ENCODE measurements around the gene CLIP1. TPM values are rescaled to one million over a fixed set of nuclear protein-coding genes. Genes with fewer than 3 reads are reported as not detected.

Gene CLIP1
- total and polyA plus RNA-seq, 2 experiments from 2014 or later = 61.7 to 74.5 TPM

GRCh38 chr12:122238861-122239260 is 183.6 kb downstream of the CLIP1 start:
- H3K27me3 ChIP-seq (replicated peaks; ENCODE audit: insufficient read depth) = no peaks in the 10 kb centered on the region
- TF ChIP-seq EZH2 (IDR thresholded peaks at IDR 0.05; ENCODE audit: insufficient read depth, poor library complexity, severe bottlenecking) (no peak), EZH2phosphoT487 (IDR thresholded peaks at IDR 0.05; ENCODE audit: insufficient read depth, low read depth) (no peak)
- H4K20me1 ChIP-seq (ENCODE audit: insufficient read depth) = no peaks in the 10 kb centered on the region
- H3K4me3 ChIP-seq = no peak overlapping the region
- in situ Hi-C loops (cut with MboI) = no loop called here
- H3K9me2 ChIP-seq (ENCODE audit: insufficient read depth) = no peaks in the 10 kb centered on the region
- 91 to 92% methylated on average over 5 of the region's 5 CpGs for WGBS, 2 experiments (ENCODE audit: low coverage in 1 of 2, low lambda C conversion rate in 2 of 2, missing lambda C conversion rate in 2 of 2)
- no peak overlapping the region for H3K27ac ChIP-seq
- no peaks in the 10 kb centered on the region for H3F3A ChIP-seq (ENCODE audit: insufficient read depth)
- peaks cover 4% of the 10 kb centered on the region; the same call in 1 of the 2 replicates for H3K36me3 ChIP-seq (ENCODE audit: low read depth)
- no peaks in the 10 kb centered on the region for H3K79me2 ChIP-seq (ENCODE audit: insufficient read depth)
- no peak overlapping the region for H3K4me2 ChIP-seq (ENCODE audit: unreplicated experiment)
- DNase-seq = no peak
- H2AFZ ChIP-seq = no peak overlapping the region
- H3K9me3 ChIP-seq (ENCODE audit: low read depth) = no peaks in the 10 kb centered on the region
- no peaks in the 10 kb centered on the region for H3K4me1 ChIP-seq (ENCODE audit: insufficient read depth)
- no peak overlapping the region for H3K9ac ChIP-seq

GRCh38 chr12:122235741-122236140 is 186.7 kb downstream of the CLIP1 start:
- no peaks in the 10 kb centered on the region for H3F3A ChIP-seq (ENCODE audit: insufficient read depth)
- H3K27ac ChIP-seq = no peak overlapping the region
- H3K4me2 ChIP-seq (ENCODE audit: unreplicated experiment) = no peak overlapping the region
- no peaks in the 10 kb centered on the region for H3K9me2 ChIP-seq (ENCODE audit: insufficient read depth)
- H3K4me3 ChIP-seq = no peak overlapping the region
- no peaks in the 10 kb centered on the region for H3K4me1 ChIP-seq (ENCODE audit: insufficient read depth)
- no peaks in the 10 kb centered on the region for H3K27me3 ChIP-seq (replicated peaks; ENCODE audit: insufficient read depth)
- H3K9me3 ChIP-seq (ENCODE audit: low read depth) = no peaks in the 10 kb centered on the region
- 98% methylated on average over 7 of the region's 7 CpGs for WGBS, 2 experiments (ENCODE audit: low coverage in 1 of 2, low lambda C conversion rate in 2 of 2, missing lambda C conversion rate in 2 of 2)
- no peaks in the 10 kb centered on the region for H3K79me2 ChIP-seq (ENCODE audit: insufficient read depth)
- TF ChIP-seq EZH2phosphoT487 (IDR thresholded peaks at IDR 0.05; ENCODE audit: insufficient read depth, low read depth) = no peak
- no peak for TF ChIP-seq EZH2 (IDR thresholded peaks at IDR 0.05; ENCODE audit: insufficient read depth, poor library complexity, severe bottlenecking)
- in situ Hi-C loops (cut with MboI) = no loop called here
- no peak for DNase-seq
- H3K36me3 ChIP-seq (ENCODE audit: low read depth) = peaks cover 4% of the 10 kb centered on the region; the same call in 1 of the 2 replicates
- no peak overlapping the region for H3K9ac ChIP-seq
- no peaks in the 10 kb centered on the region for H4K20me1 ChIP-seq (ENCODE audit: insufficient read depth)
- H2AFZ ChIP-seq = no peak overlapping the region

DNA sequence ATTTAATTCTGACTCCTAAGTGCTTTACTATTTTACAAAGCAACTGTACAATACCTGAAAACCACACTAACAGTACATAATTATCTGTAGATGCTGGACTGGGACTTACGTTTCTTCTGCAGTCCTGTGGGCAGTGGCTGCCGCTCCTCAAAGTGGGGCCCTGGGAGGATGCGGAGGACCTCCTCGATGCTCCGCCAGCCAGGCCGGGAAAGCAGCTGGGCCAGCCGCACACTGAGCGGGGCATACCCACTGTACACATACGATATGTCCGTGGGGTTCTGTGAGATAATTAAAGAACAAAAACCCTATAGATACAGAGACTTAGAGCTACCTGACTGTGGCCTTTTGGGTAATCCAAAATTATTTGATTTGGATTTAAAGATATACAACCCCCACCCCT is 189.8 kb downstream of the CLIP1 start:
- no peak overlapping the region for H3K9ac ChIP-seq
- no peaks in the 10 kb centered on the region for H3K27me3 ChIP-seq (replicated peaks; ENCODE audit: insufficient read depth)
- H3K4me2 ChIP-seq (ENCODE audit: unreplicated experiment) = no peak overlapping the region
- no peak overlapping the region for H2AFZ ChIP-seq
- no peaks in the 10 kb centered on the region; the same call in 1 of the 2 replicates for H3F3A ChIP-seq (ENCODE audit: insufficient read depth)
- H3K79me2 ChIP-seq (ENCODE audit: insufficient read depth) = no peaks in the 10 kb centered on the region
- DNase-seq = no peak
- in situ Hi-C loops (cut with MboI) = no loop called here
- H3K27ac ChIP-seq = no peak overlapping the region
- H3K9me3 ChIP-seq (ENCODE audit: low read depth) = no peaks in the 10 kb centered on the region
- H3K4me3 ChIP-seq = no peak overlapping the region
- WGBS, 2 experiments (ENCODE audit: low coverage in 1 of 2, low lambda C conversion rate in 2 of 2, missing lambda C conversion rate in 2 of 2) = 98 to 99% methylated on average over 10 of the region's 10 CpGs
- H3K4me1 ChIP-seq (ENCODE audit: insufficient read depth) = no peaks in the 10 kb centered on the region
- no peaks in the 10 kb centered on the region for H4K20me1 ChIP-seq (ENCODE audit: insufficient read depth)
- H3K9me2 ChIP-seq (ENCODE audit: insufficient read depth) = no peaks in the 10 kb centered on the region
- TF ChIP-seq EZH2 (IDR thresholded peaks at IDR 0.05; ENCODE audit: insufficient read depth, poor library complexity, severe bottlenecking) = no peak
- TF ChIP-seq EZH2phosphoT487 (IDR thresholded peaks at IDR 0.05; ENCODE audit: insufficient read depth, low read depth) = no peak
- peaks cover 4% of the 10 kb centered on the region; the same call in 1 of the 2 replicates for H3K36me3 ChIP-seq (ENCODE audit: low read depth)

DNA sequence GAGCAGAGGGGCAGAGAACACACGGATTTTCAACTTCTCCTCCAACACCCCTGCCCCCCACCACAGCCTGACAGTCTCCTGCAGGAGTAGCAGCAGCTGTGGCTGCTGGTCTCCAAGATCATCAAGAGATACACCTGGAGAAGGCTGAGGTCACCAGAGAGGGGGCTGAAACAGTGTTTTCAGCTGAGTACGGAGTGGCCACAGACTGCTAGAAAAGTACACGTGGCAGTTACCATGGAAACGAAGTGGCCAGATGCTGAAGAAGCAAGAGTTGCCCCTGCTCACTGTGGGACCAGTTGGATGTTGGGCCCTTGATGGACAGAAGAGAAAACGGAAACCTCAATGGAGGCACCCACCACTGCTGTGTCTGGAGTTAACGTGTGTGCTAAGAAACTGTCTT is 191.7 kb downstream of the CLIP1 start:
- in situ Hi-C loops (cut with MboI) = no loop called here
- Histone ChIP-seq H2AFZ (no peak overlapping the region), H3K9me2 (ENCODE audit: insufficient read depth) (no peaks in the 10 kb centered on the region), H3K4me1 (ENCODE audit: insufficient read depth) (0 out of 2 replicates have a peak, but pooled peaks cover 4% of the 10 kb centered on the region), H3K9ac (no peak overlapping the region), H4K20me1 (ENCODE audit: insufficient read depth) (no peaks in the 10 kb centered on the region), H3K4me2 (ENCODE audit: unreplicated experiment) (no peak overlapping the region), H3K27me3 (replicated peaks; ENCODE audit: insufficient read depth) (no peaks in the 10 kb centered on the region), H3F3A (ENCODE audit: insufficient read depth) (peaks cover 5% of the 10 kb centered on the region; the same call in 1 of the 2 replicates), H3K36me3 (ENCODE audit: low read depth) (no peaks in the 10 kb centered on the region; the same call in 1 of the 2 replicates), H3K27ac (no peak overlapping the region), H3K79me2 (ENCODE audit: insufficient read depth) (no peaks in the 10 kb centered on the region), H3K4me3 (no peak overlapping the region), H3K9me3 (ENCODE audit: low read depth) (no peaks in the 10 kb centered on the region)
- TF ChIP-seq EZH2 (IDR thresholded peaks at IDR 0.05; ENCODE audit: insufficient read depth, poor library complexity, severe bottlenecking) (no peak), EZH2phosphoT487 (IDR thresholded peaks at IDR 0.05; ENCODE audit: insufficient read depth, low read depth) (no peak)
- DNase-seq = no peak
- WGBS, 2 experiments (ENCODE audit: low coverage in 1 of 2, low lambda C conversion rate in 2 of 2, missing lambda C conversion rate in 2 of 2) = 68 to 75% methylated on average over 6 of the region's 6 CpGs
